ENCODE data around the gene NOS1AP. TPM values are rescaled to one million over a fixed set of nuclear protein-coding genes. Genes with fewer than 3 reads are reported as not detected.
A peak's percentile ranks its signal among the peaks of the same experiment; 100 is the strongest.

The NOS1AP gene
- total RNA-seq, 2 experiments from 2014 or later, result 0.18 TPM

GRCh38 chr1:162270016-162270770, 200.7 kb downstream of the NOS1AP start:
- Mint-ChIP-seq H3K27me3 (peaks cover 12% of the 10 kb centered on the region), H3K36me3 (ENCODE audit: low read depth) (no peaks in the 10 kb centered on the region), H3K27ac (no peak overlapping the region), H3K9me3 (no peaks in the 10 kb centered on the region), H3K4me3 (no peak overlapping the region), H3K4me1 (ENCODE audit: low read depth) (no peaks in the 10 kb centered on the region)
- ChIA-PET CTCF (interaction anchor here (0.7 kb wide), 1 partner anchor 10 kb away, joined by 3 read pairs; no protein-coding TSS in a partner anchor), POLR2A (no interaction called here)
- DNase-seq (no peak), ATAC-seq (no peak)
- no peak for TF ChIP-seq CTCF (IDR thresholded peaks at IDR 0.05)
- intact Hi-C loops (cut with micrococcal nuclease), result no loop called here

GRCh38 chr1:162271972-162272371, 202.5 kb downstream of the NOS1AP start:
- DNase-seq (no peak), ATAC-seq (no peak)
- ChIA-PET POLR2A (no interaction called here), CTCF (no interaction called here)
- peaks cover 6% of the 10 kb centered on the region for H3K27me3 Mint-ChIP-seq
- no peak overlapping the region for H3K27ac Mint-ChIP-seq
- H3K4me1 Mint-ChIP-seq (ENCODE audit: low read depth), result no peaks in the 10 kb centered on the region
- TF ChIP-seq CTCF (IDR thresholded peaks at IDR 0.05), result no peak
- H3K36me3 Mint-ChIP-seq (ENCODE audit: low read depth), result no peaks in the 10 kb centered on the region
- intact Hi-C loops (cut with micrococcal nuclease), result no loop called here
- no peaks in the 10 kb centered on the region for H3K9me3 Mint-ChIP-seq
- H3K4me3 Mint-ChIP-seq, result no peak overlapping the region

GRCh38 chr1:162272419-162272818, 202.9 kb downstream of the NOS1AP start:
- H3K4me3 Mint-ChIP-seq, result no peak overlapping the region
- no peaks in the 10 kb centered on the region for H3K36me3 Mint-ChIP-seq (ENCODE audit: low read depth)
- DNase-seq (no peak), ATAC-seq (no peak)
- H3K9me3 Mint-ChIP-seq, result no peaks in the 10 kb centered on the region
- ChIA-PET POLR2A (no interaction called here), CTCF (no interaction called here)
- no peak overlapping the region for H3K27ac Mint-ChIP-seq
- H3K27me3 Mint-ChIP-seq, result peaks cover 5% of the 10 kb centered on the region
- TF ChIP-seq CTCF (IDR thresholded peaks at IDR 0.05), result no peak
- intact Hi-C loops (cut with micrococcal nuclease), result no loop called here
- H3K4me1 Mint-ChIP-seq (ENCODE audit: low read depth), result no peaks in the 10 kb centered on the region

- Mint-ChIP-seq H3K27ac (no peak overlapping the region), H3K4me1 (ENCODE audit: low read depth) (no peaks in the 10 kb centered on the region), H3K36me3 (ENCODE audit: low read depth) (no peaks in the 10 kb centered on the region), H3K4me3 (no peak overlapping the region), H3K27me3 (peaks cover 6% of the 10 kb centered on the region), H3K9me3 (no peaks in the 10 kb centered on the region)
- DNase-seq, result no peak
- no peak for TF ChIP-seq CTCF (IDR thresholded peaks at IDR 0.05)
- CTCF ChIA-PET, result interaction anchor here (0.7 to 0.8 kb wide), 2 partner anchors 219 to 224 kb away, joined by 3 read pairs; no protein-coding TSS in a partner anchor
- intact Hi-C loops (cut with micrococcal nuclease), result no loop called here
- POLR2A ChIA-PET, result no interaction called here
- ATAC-seq, result no peak
These were observed 206.2 kb downstream of the NOS1AP start for GRCh38 chr1:162275622-162276175.

GRCh38 chr1:162276493-162276892, 207.0 kb downstream of the NOS1AP start:
- intact Hi-C loops (cut with micrococcal nuclease), result no loop called here
- CTCF ChIA-PET, result interaction anchor here (0.8 to 1.3 kb wide), 2 partner anchors 10 to 225 kb away, joined by 3 read pairs; no protein-coding TSS in a partner anchor

More at GRCh38 chr1:162276493-162276892, 207.0 kb downstream of the NOS1AP start:
- H3K36me3 Mint-ChIP-seq (ENCODE audit: low read depth), result no peaks in the 10 kb centered on the region
- POLR2A ChIA-PET, result no interaction called here
- TF ChIP-seq CTCF (IDR thresholded peaks at IDR 0.05), result peak; percentile 27
- peaks cover 7% of the 10 kb centered on the region for H3K27me3 Mint-ChIP-seq
- H3K9me3 Mint-ChIP-seq, result no peaks in the 10 kb centered on the region
- ATAC-seq (no peak), DNase-seq (no peak)
- H3K4me1 Mint-ChIP-seq (ENCODE audit: low read depth), result no peaks in the 10 kb centered on the region
- H3K27ac Mint-ChIP-seq, result no peak overlapping the region
- H3K4me3 Mint-ChIP-seq, result no peak overlapping the region

Data from activated CD8-positive, alpha-beta T cell treated with anti-CD3 and anti-CD28 coated beads for 36 hours (primary cell).